GM18526 (cell line): Measurements from ENCODE around the gene MTA3.

ENCODE experiments used
- POLR2A ChIP-seq: IDR thresholded peaks from 3 replicates; pipeline ENCODE4 v1.6.1; 2011; ENCODE audit not compliant: insufficient read length; ENCODE audit errors: extremely low read depth

Gene MTA3

GRCh38 chr2:42568401-42569115, at the start of gene MTA3:
MTA3 (plus strand) TSS chr2:42568632; CDS start chr2:42568746, 114 bp downstream.
- TF ChIP-seq POLR2A: no peak

- no peak for TF ChIP-seq POLR2A
Observed at GRCh38 chr2:42519624-42520023, 48.8 kb upstream of the MTA3 start.

GRCh38 chr2:42522035-42522434, 46.4 kb upstream of the MTA3 start:
- TF ChIP-seq POLR2A: no peak

DNA sequence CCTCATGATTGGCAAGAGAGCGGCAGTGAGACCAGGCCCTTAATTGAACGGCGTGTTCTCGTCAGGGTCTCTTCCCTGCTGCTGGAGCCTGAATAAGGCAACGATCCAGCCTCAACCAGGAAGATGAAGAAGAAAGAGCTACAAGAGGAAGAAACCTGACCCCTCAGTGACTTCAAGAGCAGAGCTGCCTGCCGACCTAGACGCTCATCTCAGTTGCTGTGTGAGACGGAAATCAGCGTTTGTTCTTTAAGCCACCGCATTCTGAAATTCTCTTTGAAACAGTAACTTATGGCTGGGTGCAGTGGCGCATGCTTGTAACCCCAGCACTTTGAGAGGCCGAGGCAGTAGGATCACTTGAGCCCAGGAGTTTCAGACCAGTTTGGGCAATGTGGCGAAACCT, 45.1 kb upstream of the MTA3 start:
- no peak for TF ChIP-seq POLR2A

DNA sequence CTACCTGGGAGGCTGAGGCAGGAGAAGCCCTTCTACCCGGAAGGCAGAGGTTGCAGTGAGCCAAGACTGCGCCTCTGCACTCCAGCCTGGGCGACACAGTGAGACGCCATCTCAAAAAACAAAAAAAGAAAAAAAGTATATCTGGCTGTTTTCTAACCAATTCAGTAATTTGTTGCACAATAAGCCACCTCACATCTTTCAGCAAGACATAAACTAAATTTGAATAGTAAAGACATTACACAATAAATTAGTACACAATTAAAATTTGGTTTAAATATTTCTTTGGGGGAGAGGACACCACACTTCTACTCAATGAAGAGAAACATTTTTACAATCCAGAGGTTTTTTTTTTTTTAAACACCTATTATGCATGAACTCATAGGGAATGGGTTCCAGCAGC, 36.0 kb upstream of the MTA3 start:
- no peak for TF ChIP-seq POLR2A

DNA sequence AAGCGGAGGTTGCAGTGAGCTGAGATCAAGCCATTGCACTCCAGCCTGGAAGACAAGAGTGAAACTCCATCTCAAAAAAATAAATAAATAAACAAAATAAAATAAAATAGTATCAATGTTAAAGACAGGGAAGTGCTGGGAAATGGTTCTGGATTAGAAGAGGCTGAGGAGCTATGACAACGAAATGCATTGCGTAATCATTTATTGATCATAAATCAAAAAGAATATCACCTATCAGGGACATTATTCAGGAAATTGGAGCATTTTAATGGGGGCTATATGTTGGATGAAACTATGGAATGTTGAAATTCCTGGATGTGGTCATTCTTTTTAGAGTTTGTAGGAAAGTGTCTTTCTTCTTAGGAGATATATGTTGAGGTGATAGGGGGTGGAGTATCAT, 30.9 kb upstream of the MTA3 start:
- TF ChIP-seq POLR2A: no peak

DNA sequence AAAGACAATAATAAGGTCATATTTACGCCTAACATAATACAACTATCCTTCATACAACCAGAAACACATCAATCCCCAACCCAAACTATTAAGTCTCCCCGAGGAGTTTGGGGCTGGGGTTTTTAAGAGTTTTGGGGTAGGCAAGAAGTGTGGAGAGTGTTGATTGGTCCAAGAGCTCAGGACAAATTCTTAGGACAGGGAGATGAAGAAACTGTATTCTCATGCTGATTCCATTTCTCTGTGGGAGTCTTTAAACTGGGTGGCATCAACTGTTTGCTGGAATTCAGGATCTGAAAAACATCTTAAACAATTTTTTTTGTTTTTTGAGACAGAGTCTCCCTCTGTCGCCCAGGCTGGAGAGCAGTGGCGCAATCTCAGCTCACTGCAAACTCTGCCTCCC, 25.6 kb upstream of the MTA3 start:
- no peak for TF ChIP-seq POLR2A

DNA sequence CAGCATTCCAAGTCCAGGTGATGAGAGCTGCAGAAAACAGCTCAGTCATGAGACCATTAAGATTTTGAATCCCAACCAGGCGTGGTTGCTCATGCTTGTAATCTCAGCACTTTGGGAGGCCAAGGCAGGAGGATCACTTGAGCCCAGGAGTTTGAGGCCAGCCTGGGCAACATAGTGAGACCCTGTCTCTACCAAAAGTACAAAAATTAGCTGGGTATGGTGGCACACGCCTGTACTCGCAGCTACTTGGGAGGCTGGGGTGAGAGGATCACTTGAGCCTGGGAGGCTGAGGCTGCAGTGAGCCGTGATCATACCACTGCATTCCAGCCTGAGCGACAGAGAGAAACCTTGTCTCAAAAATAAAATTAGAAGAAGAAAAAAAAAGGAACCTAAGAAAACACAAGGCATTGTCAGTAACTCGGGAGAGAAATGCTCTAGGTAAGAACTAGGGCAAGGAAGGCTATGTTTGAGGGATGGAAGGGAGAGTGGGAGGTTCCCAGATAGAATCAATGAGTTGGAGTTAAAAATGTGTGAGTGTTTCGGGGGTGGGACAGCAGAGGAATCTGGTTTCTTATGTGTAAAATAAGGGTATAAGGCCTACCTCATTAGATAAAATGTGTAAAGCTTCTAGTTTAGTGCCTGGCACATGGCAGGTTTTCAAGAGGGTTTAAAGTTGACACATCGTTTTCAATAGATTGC, 23.3 kb upstream of the MTA3 start:
- TF ChIP-seq POLR2A: no peak

DNA sequence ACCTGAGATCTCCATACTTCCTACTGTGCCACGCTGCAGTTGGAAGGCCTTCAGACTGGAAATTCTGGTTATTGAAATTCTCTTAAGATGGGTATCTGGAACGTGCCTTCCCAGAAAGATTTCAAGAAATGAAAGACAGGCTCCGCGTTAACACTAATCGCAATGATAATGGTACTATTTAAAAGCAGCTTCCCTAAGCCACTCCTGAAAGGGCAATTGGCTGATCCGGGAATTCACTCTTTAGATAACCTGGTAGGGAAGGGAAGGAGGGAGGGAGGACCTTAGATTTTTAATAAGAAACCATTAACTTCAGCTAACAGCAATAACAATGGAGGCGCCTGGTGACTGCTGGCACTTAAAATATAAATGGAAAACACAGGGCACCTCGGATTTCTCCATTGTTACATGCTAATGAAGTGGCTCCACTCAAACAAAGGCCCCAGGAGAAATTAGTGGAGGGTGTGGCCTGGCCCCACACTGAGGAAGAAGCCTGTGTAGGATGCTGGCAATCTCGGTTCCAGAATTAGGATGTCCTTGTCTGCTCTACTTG, 22.5 kb upstream of the MTA3 start:
- TF ChIP-seq POLR2A: no peak

GRCh38 chr2:42547014-42547413, 21.4 kb upstream of the MTA3 start:
- no peak for TF ChIP-seq POLR2A

- no peak for TF ChIP-seq POLR2A
Observed at GRCh38 chr2:42547446-42548295, 20.8 kb upstream of the MTA3 start.

- TF ChIP-seq POLR2A: no peak
Observed at GRCh38 chr2:42550870-42551269, 17.6 kb upstream of the MTA3 start.

- TF ChIP-seq POLR2A: no peak
Observed at GRCh38 chr2:42554392-42554791, 14.0 kb upstream of the MTA3 start.

GRCh38 chr2:42556315-42556890, 12.0 kb upstream of the MTA3 start:
- TF ChIP-seq POLR2A: no peak

- no peak for TF ChIP-seq POLR2A
Observed at GRCh38 chr2:42557306-42557705, 11.1 kb upstream of the MTA3 start.
